C4-2B (cell line): ENCODE measurements around the gene REXO5.

ENCODE experiments used
- H3K27ac ChIP-seq: fragments of 450-650 bp; 2 replicates; pipeline ENCODE4 v1.5.1; 2017
- ZFX ChIP-seq: fragments of 450-650 bp; IDR thresholded peaks from 2 replicates; pipeline ENCODE4 v1.6.1; 2017
- TF ChIP-seq, protein P1 (sequence below): fragments of 450-650 bp; conservative IDR thresholded peaks from 2 replicates; pipeline ENCODE4 v1.5.1; 2017; ENCODE audit warnings: mild to moderate bottlenecking

Gene REXO5

DNA sequence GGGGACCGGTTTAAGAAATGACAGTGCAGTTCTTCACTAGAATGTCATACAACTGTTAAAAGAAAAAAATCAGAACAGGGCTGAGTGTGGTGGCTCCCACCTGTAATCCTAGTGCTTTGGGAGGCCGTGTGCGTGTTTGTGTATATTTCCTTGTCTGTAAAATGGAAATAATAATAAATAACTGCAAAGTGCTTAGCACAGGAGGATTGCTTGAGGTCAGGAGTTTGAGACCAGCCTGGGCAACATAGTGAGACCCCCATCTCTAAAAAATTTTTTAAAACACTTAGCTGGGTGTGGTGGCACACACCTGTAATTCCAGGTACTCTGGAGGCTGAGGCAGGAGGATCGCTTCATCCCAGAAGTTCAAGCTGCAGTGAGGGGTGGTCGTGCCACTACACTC lies 40.0 kb upstream of the REXO5 start:
- TF ChIP-seq, protein P1, sequence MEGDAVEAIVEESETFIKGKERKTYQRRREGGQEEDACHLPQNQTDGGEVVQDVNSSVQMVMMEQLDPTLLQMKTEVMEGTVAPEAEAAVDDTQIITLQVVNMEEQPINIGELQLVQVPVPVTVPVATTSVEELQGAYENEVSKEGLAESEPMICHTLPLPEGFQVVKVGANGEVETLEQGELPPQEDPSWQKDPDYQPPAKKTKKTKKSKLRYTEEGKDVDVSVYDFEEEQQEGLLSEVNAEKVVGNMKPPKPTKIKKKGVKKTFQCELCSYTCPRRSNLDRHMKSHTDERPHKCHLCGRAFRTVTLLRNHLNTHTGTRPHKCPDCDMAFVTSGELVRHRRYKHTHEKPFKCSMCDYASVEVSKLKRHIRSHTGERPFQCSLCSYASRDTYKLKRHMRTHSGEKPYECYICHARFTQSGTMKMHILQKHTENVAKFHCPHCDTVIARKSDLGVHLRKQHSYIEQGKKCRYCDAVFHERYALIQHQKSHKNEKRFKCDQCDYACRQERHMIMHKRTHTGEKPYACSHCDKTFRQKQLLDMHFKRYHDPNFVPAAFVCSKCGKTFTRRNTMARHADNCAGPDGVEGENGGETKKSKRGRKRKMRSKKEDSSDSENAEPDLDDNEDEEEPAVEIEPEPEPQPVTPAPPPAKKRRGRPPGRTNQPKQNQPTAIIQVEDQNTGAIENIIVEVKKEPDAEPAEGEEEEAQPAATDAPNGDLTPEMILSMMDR: no peak
- TF ChIP-seq ZFX: no peak
- no peak overlapping the region for H3K27ac ChIP-seq

DNA sequence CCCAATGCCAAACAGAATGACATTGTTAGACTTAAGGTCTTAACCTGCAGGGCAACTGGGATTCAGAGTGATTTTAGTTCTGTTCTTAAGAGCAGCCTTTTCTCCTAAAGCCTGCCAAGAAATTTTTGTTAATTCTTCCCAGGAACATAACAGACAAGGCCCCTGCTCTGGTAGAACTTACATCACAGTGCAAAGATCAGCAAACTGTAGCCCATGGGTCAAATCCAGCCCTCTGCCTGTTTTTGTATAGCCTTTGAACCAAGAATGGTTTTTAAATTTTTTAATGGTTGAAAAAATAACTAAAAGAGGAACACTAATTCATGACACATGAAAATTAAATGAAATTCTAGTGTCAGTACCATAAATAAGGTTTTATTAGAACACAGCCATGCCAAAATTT lies 38.8 kb upstream of the REXO5 start:
- no peak for TF ChIP-seq ZFX
- TF ChIP-seq, protein P1: no peak
- H3K27ac ChIP-seq: no peak overlapping the region

DNA sequence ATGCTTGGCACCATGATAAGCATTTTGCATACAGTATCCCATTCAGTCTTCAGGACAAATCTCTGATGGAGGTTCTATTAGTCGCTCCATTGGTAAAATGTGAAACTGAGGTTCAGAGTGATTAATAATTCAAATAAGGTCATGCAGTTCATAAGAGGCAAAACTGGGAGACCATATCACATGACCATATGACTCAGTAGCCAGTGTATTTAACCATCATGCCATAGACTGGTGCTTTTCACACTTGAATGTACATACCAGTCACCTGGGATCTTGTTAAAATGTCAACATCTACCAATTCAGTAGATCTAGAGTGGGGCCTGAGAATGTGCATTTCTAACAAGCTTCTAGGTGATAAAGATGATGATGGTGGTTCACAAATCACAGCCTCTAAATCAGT lies 38.2 kb upstream of the REXO5 start:
- no peak for TF ChIP-seq ZFX
- TF ChIP-seq, protein P1: no peak
- no peak overlapping the region for H3K27ac ChIP-seq

DNA sequence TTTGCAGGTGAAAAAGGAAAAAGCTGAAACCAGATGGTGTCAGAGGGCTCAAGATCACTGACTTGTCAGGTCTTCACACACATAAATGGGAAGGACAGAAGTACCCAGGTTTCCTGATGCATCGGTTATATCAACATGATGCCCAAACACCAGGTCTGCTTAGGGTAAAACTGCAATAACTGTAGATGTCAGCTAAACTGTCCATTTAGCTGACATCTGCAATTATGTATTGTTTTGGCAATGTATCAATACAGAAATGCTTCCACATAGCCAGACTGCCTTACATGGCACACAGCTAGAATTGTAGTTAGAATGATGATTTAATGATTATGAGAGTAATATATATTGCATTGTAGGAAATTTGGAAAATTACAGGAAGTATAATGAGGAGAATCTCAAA lies 37.5 kb upstream of the REXO5 start:
- TF ChIP-seq, protein P1: no peak
- no peak for TF ChIP-seq ZFX
- H3K27ac ChIP-seq: no peak overlapping the region

DNA sequence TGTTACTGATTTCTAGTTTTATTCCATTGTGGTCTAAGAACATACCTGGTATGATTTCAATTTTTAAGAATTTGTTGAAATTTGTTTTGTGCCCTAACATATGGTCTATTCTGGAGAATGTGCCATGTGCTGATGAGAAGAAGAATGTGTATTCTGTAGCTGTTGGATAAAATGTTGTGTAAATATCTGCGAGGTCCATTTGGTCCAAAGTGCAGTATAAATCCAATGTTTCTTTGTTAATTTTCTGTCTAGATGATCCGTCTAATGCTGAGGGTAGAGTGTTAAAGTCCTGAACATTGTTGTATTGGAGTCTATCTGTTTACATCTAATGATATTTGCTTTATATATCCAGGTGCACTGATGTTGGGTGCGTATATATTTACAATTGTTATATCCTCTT lies 32.6 kb upstream of the REXO5 start:
- H3K27ac ChIP-seq: no peak overlapping the region
- TF ChIP-seq, protein P1: no peak
- no peak for TF ChIP-seq ZFX

DNA sequence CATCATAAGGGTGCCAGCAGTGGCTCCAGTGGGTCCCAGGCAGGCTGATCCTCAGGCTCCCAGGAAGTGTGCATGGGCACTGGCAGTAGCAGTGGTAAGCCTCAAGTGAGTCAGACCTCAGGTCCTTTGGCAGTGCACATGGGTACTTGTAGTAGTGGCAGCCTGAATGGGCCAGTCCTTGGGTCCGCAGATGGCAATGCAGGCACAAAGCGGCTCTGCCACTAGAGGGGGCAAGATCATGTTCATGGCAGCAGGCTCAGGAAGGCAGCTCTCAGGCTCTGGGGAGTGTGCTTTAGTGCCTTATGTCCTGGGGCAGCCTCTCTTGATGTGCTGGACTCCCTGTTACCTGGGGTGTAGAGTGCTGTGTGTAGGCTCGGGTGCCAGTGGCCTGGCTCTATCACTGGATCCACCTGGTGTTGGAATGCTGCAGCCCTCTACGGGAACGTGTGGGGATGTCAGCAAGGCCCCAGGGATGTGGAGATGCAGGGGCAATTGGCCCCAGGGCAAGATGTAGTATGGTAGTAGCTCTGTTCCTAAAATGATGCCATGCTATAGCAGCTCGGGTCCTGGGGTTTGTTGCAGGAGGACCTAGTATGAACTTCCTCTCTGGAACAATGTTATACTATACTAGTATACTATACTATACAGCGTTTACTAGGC lies 31.5 kb upstream of the REXO5 start:
- H3K27ac ChIP-seq: no peak overlapping the region
- no peak for TF ChIP-seq ZFX
- TF ChIP-seq, protein P1: peak; percentile 82

DNA sequence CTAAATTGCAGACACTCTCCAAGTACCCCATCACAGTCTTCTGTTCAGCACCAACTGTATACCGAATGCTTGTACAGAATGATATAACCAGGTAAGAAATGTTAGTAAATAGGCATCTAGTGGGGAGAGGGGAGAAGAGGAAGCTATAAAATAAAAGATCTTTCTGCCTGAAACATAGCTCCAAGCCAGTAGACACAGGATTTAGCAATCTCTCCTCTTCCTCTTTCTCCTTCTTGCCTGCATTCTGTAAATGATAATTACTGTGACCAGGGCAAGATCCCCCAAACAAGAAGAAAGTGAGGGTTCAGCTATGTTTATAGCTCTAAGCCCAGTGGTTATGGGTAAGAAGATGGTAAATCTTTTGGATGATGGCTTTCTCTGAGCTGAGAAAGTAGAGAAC lies 24.6 kb upstream of the REXO5 start:
- TF ChIP-seq ZFX: no peak
- TF ChIP-seq, protein P1: no peak
- H3K27ac ChIP-seq: no peak overlapping the region
